ENCODE results near the gene COL4A3. TPM values are rescaled to one million over a fixed set of nuclear protein-coding genes. Genes with fewer than 3 reads are reported as not detected.

Gene COL4A3
- total RNA-seq, 1 donor from 2014 or later = not detected

GRCh38 chr2:227287771-227288170 is 123.3 kb downstream of the COL4A3 start:
- DNase-seq (ENCODE audit: low read depth in 2 of 2) = no peak

DNA sequence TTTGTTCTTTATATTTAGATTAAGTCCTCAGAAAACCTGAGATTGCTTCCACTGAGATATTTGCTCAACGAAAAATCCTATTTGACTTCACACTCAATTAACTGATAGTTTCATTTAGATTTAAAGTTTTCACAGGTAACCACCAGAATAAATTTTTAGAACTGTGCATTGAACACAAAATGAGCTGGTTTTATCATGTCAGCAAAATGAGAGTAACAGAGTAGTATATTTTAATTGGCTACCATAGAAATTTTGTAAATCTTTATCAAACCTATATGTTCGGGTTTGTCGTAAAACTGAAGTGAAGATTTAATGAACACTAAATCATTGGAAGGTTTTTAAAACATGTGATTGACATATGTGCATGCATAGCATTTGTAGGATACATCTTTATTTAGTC is 127.9 kb downstream of the COL4A3 start:
- DNase-seq (ENCODE audit: low read depth in 2 of 2) = no peak

DNA sequence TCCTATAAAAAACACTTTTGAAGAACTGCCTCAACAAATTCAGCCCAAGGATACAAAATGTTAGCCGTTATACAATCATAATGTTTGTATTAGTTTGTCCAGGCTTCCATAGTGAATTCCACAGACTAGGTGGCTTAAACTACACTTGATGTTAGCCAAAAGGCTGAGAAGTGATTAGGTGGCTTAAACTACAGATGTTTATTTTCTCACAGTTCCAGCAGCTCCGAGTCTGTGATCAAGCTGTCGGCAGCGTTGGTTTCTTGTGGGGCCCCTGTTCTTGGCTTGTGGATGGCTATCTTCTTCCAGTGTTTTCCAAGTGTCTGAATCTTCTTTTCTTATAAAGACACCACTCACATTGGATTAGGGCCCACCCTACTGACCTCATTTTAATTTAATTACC is 129.1 kb downstream of the COL4A3 start:
- DNase-seq (ENCODE audit: low read depth in 2 of 2) = no peak

- DNase-seq (ENCODE audit: low read depth in 2 of 2) = no peak
Observed at GRCh38 chr2:227295806-227296205, 131.4 kb downstream of the COL4A3 start.

GRCh38 chr2:227296671-227297405 is 132.4 kb downstream of the COL4A3 start:
- no peak for DNase-seq (ENCODE audit: low read depth in 2 of 2)

DNA sequence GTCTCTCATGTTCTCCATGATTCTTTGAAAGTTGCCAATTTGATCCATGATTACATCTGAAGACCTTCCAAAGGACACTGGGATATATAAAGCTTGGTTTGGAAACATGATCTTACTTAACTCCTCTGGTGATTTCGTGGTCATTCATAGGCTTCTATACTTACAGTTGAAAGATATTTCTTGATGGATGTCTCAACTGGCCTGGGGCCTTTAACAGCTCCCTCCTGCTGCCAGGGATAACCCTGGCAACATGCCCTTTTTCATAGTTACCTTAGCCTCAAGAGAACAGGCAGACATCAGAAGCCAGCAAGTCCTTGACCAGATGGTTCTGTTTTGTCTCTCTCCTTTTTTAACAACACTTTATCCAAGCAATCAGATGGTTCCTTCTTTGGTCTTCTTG is 137.1 kb downstream of the COL4A3 start:
- DNase-seq (ENCODE audit: low read depth in 2 of 2) = no peak

DNA sequence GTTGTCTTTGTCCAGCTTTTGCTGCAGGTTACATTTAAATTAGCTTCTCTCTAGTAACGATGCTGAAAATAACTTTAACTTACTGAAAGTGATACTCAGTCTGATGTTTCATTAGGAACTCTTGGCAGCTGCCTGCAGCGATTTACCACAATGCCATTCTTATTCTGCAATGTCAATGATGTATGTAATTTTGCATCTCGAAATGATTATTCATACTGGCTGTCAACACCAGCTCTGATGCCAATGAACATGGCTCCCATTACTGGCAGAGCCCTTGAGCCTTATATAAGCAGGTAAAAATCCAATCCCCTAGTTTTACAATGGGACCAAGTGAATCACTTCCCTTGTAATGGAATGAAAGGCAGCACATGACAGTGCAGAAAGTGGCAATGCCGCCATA is 144.4 kb downstream of the COL4A3 start:
- DNase-seq (ENCODE audit: low read depth in 2 of 2) = peak in 1 of 2 donors; percentile 2

- no peak for DNase-seq (ENCODE audit: low read depth in 2 of 2)
Observed at GRCh38 chr2:227310756-227311110, 146.3 kb downstream of the COL4A3 start.

GRCh38 chr2:227311861-227312506 is 147.6 kb downstream of the COL4A3 start:
- no peak for DNase-seq (ENCODE audit: low read depth in 2 of 2)

- DNase-seq (ENCODE audit: low read depth in 2 of 2) = no peak
Observed at GRCh38 chr2:227312579-227312978, 148.2 kb downstream of the COL4A3 start.

- no peak for DNase-seq (ENCODE audit: low read depth in 2 of 2)
Observed at GRCh38 chr2:227313310-227313709, 148.9 kb downstream of the COL4A3 start.

DNA sequence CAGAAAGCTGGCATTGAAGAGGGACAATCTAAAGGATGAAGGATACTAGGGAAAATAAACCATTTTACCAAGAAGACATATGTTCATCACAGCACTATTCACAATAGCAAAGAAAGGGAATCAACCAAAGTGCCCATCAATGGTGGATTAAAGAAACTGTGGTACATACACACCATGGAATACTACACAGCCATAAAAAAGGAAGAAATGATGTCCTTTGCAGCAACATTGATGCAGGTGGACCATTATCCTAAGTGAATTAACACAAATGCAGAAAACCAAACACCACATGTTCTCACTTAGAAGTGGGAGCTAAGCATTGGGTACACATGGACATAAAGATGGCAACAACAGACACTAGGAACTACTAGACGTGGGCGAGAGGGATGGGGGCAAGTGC is 153.4 kb downstream of the COL4A3 start:
- DNase-seq (ENCODE audit: low read depth in 2 of 2) = no peak

DNA sequence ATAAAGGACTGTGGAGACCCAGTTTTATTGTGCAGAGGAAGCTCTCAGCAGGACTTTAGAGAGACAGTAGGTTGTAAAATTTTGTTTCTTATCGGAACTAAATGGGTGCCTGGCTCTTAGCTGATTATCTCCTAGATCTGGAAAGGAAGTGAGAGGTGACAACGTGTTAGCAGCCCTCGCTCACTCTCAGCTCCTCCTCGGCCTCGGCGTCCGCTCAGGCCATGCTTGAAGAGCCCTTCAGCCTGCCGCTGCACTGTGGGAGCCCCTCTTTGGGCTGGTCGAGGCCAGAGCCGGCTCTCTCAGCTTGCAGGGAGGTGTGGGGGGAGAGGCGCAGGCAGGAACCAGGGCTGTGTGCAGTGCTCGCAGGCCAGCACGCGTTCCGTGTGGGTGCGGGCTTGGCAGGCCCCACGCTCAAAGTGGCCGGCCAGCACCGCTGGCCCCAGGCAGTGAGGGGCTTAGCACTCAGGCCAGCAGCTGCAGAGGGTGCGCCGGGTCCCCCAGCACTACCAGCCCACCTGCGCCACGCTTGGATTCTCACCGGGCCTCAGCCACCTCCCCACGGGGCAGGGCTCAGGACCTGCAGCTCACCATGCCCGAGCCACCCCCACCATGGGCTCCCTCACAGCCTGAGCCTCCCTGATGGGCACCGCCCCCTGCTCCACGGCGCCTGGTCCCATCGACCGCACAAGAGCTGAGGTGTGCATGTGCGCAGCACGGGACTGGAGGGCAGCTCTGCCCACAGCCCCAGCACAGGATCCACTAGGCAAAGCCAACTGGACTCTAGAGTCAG is 156.1 kb downstream of the COL4A3 start:
- no peak for DNase-seq (ENCODE audit: low read depth in 2 of 2)

DNA sequence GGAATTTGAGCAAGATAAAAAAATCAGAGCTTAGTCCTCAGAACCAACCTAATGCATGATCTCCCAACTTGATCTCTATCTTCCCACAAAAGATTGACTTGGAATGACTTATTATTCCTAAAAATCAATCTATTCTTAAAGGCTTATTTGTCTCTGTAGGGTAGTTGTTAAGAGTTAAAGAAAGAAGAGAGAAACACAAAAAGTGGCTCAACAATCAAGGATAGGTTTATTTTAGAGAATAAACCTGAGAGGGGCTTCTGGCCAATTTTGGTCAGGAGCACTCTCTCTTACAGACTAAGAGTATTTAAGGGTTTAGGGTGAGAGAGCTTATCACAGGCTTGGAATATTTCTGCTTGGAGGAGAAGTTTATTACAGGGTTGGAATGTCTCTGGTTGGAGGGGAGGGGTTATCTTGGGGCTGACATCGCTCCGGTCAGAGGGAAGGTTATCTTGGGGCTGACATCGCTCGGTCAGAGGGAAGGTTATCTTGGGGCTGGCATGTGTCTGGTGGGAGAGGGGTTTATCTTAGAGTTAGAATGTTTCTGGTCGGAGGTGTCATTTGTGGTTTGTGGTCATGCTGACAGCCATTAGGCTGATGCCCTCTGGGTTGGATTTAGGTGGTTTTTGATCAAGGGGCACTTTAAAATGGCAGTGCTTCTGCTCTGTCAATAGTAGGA is 158.2 kb downstream of the COL4A3 start:
- no peak for DNase-seq (ENCODE audit: low read depth in 2 of 2)

DNA sequence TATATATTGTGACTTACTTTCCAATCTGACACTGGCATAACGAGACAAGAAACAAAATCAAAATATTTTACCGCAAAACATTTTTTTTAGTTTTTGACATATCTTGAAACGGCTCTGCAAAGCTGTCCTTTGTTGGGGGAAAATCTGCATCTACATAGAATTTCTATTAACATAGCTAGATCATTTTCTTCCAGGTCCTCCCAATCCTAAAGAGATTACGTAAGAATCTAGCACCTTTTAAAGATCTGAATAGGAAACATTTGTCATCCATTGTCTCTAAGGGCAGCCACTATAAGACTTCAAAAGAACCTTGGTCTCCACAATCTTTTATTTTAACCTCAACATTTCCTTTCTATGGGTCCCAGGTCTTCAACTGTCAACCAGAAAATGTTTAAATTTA is 159.4 kb downstream of the COL4A3 start:
- no peak for DNase-seq (ENCODE audit: low read depth in 2 of 2)

DNA sequence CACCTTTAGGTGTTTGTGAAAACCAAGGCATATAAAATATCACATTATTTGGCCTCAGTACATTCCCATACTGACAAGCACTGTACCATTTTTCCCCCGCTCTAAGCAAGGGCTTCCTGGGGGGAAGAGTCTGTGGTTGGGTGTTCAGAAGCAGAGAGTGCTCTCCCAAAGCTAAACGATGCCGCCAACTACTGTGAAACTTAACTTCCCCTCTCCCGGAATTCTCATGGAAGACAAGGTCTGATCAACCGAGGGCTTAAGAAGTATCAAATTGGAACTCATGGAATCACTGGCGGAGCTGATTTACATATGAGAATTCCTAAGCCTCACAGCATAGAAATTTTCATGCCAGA is 160.2 kb downstream of the COL4A3 start:
- DNase-seq (ENCODE audit: low read depth in 2 of 2) = peak in 1 of 2 donors; percentile 1

GRCh38 chr2:227324995-227325838 is 160.8 kb downstream of the COL4A3 start, which contains the start of gene MFF:
Gene MFF, plus strand, starts transcription at chr2:227325251. Its CDS starts 5,415 bp downstream, at chr2:227330666.
- DNase-seq (ENCODE audit: low read depth in 2 of 2) = peak; percentile 86 to 92

DNA sequence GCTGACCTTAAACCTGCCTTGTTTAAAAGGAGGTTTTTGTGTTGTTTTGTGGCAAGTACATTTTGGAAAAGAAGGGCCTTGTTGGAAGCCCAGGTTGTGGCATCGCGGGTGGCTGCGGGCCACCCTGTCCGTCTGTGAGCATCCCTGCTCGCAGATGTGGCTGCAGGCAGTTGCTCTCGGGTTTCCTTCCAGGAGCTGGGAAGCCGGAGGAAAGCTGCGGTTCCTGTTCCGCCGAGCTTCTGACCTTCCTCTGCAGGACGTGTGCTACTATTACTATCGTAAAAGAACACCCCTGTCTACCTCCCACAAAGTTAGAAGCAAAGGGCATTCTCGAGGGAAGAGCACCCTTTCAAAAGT is 161.4 kb downstream of the COL4A3 start:
- DNase-seq (ENCODE audit: low read depth in 2 of 2) = peak in 1 of 2 donors; percentile 33

- DNase-seq (ENCODE audit: low read depth in 2 of 2) = no peak
Observed at GRCh38 chr2:227326783-227327182, 162.4 kb downstream of the COL4A3 start.

DNA sequence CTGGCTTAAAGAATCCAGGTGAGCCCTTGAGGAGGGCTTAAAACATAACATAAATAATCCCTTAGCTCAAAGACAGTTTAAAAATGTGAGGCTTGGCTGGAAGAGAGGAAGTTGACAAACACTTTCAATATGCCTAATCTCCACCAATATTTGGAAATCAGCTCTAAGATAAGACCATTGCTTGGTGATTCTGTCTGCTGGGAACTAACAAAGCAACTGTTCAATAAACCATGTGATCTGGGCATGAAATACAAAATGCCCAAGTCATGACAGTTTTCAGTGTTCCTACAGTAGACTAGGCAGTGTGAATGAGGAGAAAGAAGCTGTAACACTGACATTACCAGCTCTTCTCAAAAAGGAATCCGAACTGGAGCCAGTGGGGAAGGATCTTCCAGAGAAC is 171.3 kb downstream of the COL4A3 start:
- DNase-seq (ENCODE audit: low read depth in 2 of 2) = no peak

- no peak for DNase-seq (ENCODE audit: low read depth in 2 of 2)
Observed at GRCh38 chr2:227337442-227337841, 173.0 kb downstream of the COL4A3 start.
